ENCODE data around the gene ATXN3.

ATXN3 gene

GRCh38 chr14:92106143-92106926 is at the start of gene ATXN3:
Gene ATXN3 (minus strand): TSS chr14:92106582. CDS start chr14:92106552, 30 bp downstream.
- peak; percentile 82 for DNase-seq

GRCh38 chr14:92154283-92154942 is 48.0 kb upstream of the ATXN3 start:
- DNase-seq, result no peak

GRCh38 chr14:92153581-92153980 is 47.2 kb upstream of the ATXN3 start:
- no peak for DNase-seq

DNA sequence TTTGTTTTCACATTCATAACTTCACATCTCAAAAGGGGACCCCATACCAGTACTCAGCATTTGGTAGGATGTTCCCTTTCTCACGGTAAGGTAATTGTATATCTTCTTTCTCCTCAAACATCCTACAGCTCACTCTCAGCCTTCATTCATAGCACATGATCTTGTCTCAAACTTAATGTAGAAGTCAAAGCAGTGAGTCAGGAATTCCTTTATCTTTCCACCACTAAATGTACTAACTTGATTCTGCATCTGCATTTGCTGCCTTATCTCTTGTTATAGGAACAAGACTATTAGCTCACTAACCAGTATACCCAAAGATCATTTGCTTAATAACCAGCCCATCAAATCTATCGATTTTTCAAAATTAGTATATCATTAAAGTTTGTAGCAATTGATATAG is 38.3 kb upstream of the ATXN3 start:
- no peak for DNase-seq

DNA sequence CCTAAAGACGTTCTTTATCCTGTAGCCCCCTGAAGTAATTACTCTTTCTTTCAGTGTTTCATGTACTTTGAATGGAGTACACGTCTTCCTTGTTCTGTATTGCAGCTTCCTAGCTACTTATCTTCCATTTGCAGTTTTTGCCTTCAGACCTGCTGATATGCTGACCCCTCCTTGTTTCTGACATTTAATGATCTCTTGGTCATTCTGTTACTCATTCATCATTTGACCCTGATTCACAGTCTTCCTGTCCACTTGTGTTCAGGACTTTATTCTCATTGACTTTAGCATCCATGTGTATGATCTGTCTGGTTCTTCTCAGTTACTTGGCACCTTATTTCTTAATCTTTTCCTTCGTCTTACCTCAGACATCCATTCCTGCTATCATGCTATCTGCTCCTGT is 37.6 kb upstream of the ATXN3 start:
- DNase-seq, result no peak

DNA sequence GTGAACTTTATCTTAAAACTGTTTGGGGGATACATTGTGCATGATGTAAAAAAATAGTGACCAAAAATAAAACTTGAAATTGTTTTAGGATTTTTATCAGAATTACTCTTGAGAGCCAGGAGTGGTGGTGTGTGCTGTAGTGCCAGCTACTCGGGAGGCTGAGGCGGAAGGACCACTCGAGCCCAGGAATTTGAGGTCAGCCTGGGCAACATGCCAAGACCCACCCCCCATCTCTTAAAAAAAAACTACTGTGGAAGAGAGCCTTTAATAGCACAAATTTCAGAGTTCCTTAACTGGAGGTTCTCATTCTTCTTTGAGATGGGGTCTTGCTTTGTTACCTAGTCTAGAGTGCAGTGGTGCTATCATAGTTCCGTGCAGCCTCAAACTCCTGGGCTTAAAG is 36.9 kb upstream of the ATXN3 start:
- no peak for DNase-seq

DNA sequence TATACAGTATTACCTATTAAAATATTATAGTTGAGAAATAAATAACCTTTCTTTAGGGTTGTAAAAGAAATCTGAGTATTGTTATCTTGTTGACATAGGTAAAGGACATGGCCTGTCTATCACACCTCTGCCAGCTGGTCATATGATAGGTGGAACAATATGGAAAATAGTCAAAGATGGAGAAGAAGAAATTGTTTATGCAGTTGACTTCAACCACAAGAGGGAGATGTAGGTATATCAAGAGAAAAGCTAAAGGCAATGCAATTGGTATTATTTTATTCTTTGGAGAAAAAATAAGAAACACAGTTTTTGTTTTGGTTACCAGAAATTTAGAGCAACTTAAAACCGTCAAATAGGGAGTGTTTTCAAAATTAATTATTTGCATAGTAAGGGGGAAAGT is 28.9 kb upstream of the ATXN3 start:
- DNase-seq, result no peak

GRCh38 chr14:92134456-92134855 is 28.1 kb upstream of the ATXN3 start:
- DNase-seq, result no peak

DNA sequence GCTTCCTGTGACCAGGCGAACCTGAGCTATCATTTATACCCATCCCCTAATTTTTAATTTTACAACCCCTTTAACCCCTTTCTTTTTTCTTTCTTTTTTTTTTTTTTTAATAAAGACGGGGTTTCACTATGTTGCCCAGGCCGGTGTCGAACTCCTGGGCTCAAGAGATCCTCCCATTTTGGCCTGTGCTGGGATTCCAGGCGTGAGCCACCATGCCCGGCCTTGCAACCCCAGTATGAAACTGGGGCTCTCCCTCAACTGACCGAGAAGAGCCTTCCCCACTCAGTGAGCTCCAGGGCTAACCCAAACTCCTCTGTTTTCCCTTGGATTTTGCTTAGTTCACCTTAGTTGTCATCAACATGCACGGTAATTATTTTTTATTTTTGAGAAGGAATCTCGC is 16.4 kb upstream of the ATXN3 start:
- no peak for DNase-seq

GRCh38 chr14:92122351-92122677 is 15.9 kb upstream of the ATXN3 start:
- DNase-seq, result no peak

DNA sequence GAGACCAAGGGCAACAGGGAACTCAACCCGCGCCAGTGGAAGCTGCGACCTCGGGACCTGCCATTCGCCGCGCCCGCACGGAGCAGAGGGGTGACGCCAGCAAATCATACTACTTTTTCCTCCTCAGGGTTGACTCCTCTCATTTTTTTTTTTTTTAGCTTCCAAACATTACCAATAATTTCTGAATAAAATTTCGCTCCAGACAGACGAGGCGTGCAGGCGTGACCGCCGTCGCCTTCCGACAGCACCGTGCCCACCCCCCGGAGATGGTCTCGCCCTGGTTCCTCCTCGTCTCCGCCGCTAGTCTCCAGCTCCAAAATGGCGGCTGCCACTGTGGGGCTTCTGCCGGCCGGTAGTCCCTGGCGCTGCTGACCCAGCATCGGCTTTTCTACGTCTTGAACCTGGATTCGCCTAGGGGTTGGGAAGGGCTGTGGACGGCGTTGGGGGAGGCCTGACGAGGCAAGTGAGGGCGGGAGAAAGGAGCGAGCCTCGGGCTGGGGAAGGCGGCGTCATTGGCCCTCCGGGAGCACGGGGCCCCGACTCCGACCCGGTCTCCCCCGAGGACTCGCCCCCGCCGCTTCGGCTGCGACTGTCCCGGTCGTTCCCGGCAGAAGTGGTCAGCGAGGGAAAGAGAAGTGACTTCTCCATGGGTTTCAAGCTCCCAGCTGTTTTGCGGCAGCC is 15.4 kb upstream of the ATXN3 start, which contains the start of the genes CPSF2 and NDUFB1:
TSS of gene CPSF2 (plus strand) at position 300 of the 681 bp plus-strand sequence. CDS start 9,016 bp downstream, outside the sequence.
TSS of gene NDUFB1 (minus strand) at position 37 of the 681 bp plus-strand sequence. CDS start 4,069 bp downstream, outside the sequence.
- DNase-seq, result peak; percentile 80

GRCh38 chr14:92121207-92121669 is 14.9 kb upstream of the ATXN3 start:
- peak; percentile 35 for DNase-seq

- no peak for DNase-seq
These were observed 3.1 kb upstream of the ATXN3 start for GRCh38 chr14:92109490-92109889.

DNA sequence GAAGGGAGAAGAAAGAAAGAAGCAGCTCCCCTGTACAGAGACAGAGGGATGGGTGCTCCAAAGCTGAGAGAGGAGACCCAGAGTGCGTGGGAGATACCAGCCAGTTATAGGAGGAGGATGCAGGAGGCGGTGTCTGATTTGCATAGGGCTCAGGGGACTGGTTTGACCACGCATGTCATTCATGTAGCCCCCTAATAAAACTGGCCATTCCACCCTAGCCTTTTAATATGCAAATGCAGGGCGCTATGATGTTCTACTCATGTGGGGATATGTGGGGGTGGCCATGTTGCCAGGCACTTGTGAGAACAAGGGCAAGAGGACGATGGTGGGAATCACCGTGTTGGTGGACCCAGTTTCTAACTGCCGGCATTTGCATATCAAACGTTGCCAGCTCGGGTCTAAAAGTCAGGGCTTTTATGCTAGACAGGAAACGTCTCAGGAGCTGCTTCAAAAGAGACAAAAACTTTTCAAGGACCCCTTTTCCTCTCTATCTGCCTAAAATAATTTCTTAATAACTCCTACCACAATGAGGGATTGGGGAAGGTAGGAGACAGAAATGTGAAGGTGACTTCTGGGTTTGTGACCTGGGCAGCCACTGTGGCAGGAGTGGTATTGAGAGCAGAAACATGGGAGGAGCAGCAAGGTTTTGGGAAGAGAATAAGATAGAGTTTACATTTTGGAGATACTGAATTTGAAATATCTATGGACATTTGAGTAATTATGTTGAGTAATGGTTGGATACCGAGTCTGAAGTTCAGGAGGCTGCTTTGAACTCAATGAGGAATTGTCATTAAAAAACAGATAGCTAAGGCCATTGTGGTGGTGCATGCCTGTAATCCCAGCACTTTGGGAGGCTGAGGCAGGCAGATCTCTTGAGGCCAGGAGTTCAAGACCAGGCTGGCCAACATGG is 2.2 kb upstream of the ATXN3 start:
- no peak for DNase-seq

GRCh38 chr14:92105893-92106142 is 564 bp downstream of the ATXN3 start:
- DNase-seq, result no peak

- no peak for DNase-seq
These were observed 1.1 kb downstream of the ATXN3 start for GRCh38 chr14:92105073-92105892.

- DNase-seq, result no peak
These were observed 2.9 kb downstream of the ATXN3 start for GRCh38 chr14:92103363-92103989.

DNA sequence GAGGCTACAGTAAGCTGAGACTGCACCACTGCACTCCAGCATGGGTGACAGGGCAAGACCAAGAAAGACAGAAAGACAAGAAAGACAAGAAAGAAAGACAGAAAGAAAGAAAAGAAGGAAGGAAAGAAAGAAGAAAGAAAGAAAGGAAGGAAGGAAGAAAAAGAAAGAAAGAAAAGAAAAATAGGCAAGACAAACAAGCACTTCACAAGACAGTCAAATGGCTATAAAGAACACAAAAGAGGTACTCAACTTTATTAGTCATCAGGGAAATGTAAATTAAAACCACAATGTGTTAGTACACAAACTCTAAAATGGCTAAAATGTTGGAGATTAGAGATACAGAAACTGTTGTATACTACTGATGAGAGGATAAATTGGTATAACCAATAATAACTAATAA is 6.6 kb downstream of the ATXN3 start:
- DNase-seq, result no peak

GRCh38 chr14:92093320-92093719 is 13.1 kb downstream of the ATXN3 start:
- no peak for DNase-seq

GRCh38 chr14:92088494-92088893 is 17.9 kb downstream of the ATXN3 start:
- no peak for DNase-seq

- DNase-seq, result no peak
These were observed 31.8 kb downstream of the ATXN3 start for GRCh38 chr14:92074555-92074954.
